Right ventricle myocardium superior (tissue), 1 donor: Measurements from ENCODE around the gene CRHR1. TPM values are rescaled to one million over a fixed set of nuclear protein-coding genes. Genes with fewer than 3 reads are reported as not detected.

Experiments used
- ATAC-seq: fragments of 200-7000 bp; cut with Tn5 transposase; one replicate; pipeline ENCODE4 v1.9.1; 2020; ENCODE audit warnings: mild to moderate bottlenecking; ENCODE audit not compliant: poor library complexity
- DNase-seq: peaks from one replicate; pipeline ENCODE4 v3.0.0-alpha.2; 2020
- intact Hi-C: fragments of 100-400 bp; cut with DNase I; formaldehyde crosslinking; loops from one replicate; pipeline ENCODE4 v1.11.2; 2022
- total RNA-seq: library from RNA; stranded (reverse); fragmentation: NEBNext Ultra II Directional; extraction: Animal tissue kit (Norgen Biotek cat#: 25700); gene quantifications from one replicate; pipeline ENCODE4 v1.2.1, GENCODE V29; 2021
- donor health status: DM: no; HTN: yes; CAD: no; lungs with severe emphysema.

CRHR1 gene
- total RNA-seq, 1 donor from 2014 or later = not detected

- ATAC-seq (no peak), DNase-seq (no peak)
- intact Hi-C loops = no loop called here
Measured at GRCh38 chr17:45813048-45813725, 29.1 kb downstream of the CRHR1 start.

GRCh38 chr17:45814622-45815606 lies 30.8 kb downstream of the CRHR1 start:
- peak; percentile 59 for DNase-seq
- peak; percentile 84 for ATAC-seq
- intact Hi-C loops = no loop called here

DNA sequence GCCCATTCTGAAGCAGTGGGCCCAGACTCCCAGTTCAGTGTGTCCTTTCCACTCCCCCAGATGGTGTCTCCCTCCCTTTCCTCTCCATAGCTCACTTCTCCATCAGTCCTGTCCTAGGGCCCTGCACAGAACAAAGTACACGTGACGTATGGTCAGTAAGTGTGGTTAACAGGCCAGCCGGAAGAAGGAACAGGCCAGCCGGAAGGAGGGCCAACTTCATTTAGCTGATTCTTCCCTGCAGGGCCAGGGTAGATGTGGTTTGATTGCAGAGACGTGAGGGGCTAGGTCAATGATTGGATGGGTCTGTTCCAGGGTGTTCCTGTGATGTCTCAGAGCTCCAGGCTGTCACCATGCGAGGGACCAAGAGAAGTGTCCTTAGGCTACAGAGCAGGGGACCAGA lies 31.6 kb downstream of the CRHR1 start:
- DNase-seq = no peak
- ATAC-seq = no peak
- intact Hi-C loops = no loop called here

GRCh38 chr17:45818041-45818440 lies 33.9 kb downstream of the CRHR1 start:
- DNase-seq (no peak), ATAC-seq (no peak)
- intact Hi-C loops = no loop called here

GRCh38 chr17:45818699-45819098 lies 34.6 kb downstream of the CRHR1 start:
- intact Hi-C loops = no loop called here
- ATAC-seq (no peak), DNase-seq (no peak)

DNA sequence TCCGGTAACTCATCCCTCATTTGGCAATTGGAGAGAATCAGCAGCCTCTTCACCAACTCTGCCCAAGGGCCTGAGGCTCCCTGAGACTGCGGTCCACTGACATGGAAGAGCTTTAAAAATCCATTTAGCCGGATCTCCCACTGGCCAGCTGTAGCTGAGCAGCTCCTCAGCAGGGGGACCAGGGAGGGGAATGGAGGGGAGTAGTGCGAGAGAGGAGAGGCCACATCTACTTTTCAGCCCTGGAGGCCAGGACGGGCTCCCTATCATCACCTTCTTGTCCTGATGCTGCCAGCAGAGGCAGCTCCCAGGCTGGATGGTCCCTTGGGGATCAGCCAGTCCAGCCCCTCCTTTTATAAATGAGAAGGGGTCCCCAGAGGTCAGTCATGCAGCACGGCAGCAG lies 35.5 kb downstream of the CRHR1 start:
- ATAC-seq = no peak
- intact Hi-C loops = no loop called here

GRCh38 chr17:45820052-45820780 lies 36.1 kb downstream of the CRHR1 start:
- ATAC-seq (no peak), DNase-seq (no peak)
- intact Hi-C loops = no loop called here

More for the DNA sequence above, 35.5 kb downstream of the CRHR1 start:
- DNase-seq = no peak

DNA sequence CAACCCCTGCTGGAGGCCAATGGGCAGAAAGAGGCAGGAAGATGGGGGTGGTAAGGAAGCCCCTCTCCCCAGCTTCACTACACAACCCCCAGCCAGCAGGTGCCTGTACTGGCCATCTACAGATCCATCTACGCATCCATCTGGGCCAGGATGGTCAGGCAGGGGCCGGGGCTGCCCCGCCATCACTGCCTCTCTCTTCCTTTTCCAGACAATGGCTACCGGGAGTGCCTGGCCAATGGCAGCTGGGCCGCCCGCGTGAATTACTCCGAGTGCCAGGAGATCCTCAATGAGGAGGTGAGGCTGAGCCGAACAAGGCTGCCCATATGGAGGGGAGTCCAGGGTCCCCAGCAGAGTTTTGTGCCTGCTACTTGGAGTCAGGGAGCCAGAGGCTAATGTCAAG lies 37.0 kb downstream of the CRHR1 start:
- intact Hi-C loops = no loop called here

GRCh38 chr17:45823598-45823997 lies 39.5 kb downstream of the CRHR1 start:
- no peak for ATAC-seq
- intact Hi-C loops = no loop called here
- no peak for DNase-seq

More for the DNA sequence above, 37.0 kb downstream of the CRHR1 start:
- ATAC-seq (no peak), DNase-seq (no peak)

- DNase-seq (no peak), ATAC-seq (no peak)
- intact Hi-C loops = no loop called here
Measured at GRCh38 chr17:45824475-45824874, 40.4 kb downstream of the CRHR1 start.

- intact Hi-C loops = no loop called here
- DNase-seq (no peak), ATAC-seq (no peak)
Measured at GRCh38 chr17:45824901-45825492, 40.9 kb downstream of the CRHR1 start.

GRCh38 chr17:45825792-45826191 lies 41.7 kb downstream of the CRHR1 start:
- intact Hi-C loops = no loop called here
- ATAC-seq (no peak), DNase-seq (no peak)

- intact Hi-C loops = no loop called here
- ATAC-seq (no peak), DNase-seq (no peak)
Measured at GRCh38 chr17:45826919-45827588, 42.9 kb downstream of the CRHR1 start.

DNA sequence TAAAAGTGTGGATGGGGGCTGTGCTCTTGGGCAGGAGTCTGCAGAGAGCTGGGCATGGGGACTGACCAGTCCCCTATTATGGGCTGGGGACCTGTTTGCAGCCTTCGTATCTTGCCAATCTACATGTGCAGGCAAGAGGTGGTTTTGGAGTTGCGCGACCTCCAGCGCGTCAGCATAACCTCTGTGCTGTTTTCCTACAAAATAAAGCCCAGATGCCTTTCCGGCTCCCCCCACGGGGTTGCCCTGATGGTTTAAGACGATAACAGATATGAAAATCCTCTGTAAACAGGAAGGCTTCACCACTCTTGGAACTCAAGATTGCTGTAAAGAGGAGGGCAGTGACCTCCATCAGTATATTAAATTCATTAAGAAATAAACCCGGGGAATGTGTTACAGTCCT lies 44.1 kb downstream of the CRHR1 start:
- no peak for DNase-seq
- ATAC-seq = no peak
- intact Hi-C loops = no loop called here

- no peak for ATAC-seq
- intact Hi-C loops = no loop called here
- no peak for DNase-seq
Measured at GRCh38 chr17:45828582-45829133, 44.5 kb downstream of the CRHR1 start.

- DNase-seq = no peak
- intact Hi-C loops = loop anchor here (2.0 kb wide), 1 partner anchor 193 kb away; no protein-coding TSS in a partner anchor
Measured at GRCh38 chr17:45833920-45834319, 49.8 kb downstream of the CRHR1 start.

DNA sequence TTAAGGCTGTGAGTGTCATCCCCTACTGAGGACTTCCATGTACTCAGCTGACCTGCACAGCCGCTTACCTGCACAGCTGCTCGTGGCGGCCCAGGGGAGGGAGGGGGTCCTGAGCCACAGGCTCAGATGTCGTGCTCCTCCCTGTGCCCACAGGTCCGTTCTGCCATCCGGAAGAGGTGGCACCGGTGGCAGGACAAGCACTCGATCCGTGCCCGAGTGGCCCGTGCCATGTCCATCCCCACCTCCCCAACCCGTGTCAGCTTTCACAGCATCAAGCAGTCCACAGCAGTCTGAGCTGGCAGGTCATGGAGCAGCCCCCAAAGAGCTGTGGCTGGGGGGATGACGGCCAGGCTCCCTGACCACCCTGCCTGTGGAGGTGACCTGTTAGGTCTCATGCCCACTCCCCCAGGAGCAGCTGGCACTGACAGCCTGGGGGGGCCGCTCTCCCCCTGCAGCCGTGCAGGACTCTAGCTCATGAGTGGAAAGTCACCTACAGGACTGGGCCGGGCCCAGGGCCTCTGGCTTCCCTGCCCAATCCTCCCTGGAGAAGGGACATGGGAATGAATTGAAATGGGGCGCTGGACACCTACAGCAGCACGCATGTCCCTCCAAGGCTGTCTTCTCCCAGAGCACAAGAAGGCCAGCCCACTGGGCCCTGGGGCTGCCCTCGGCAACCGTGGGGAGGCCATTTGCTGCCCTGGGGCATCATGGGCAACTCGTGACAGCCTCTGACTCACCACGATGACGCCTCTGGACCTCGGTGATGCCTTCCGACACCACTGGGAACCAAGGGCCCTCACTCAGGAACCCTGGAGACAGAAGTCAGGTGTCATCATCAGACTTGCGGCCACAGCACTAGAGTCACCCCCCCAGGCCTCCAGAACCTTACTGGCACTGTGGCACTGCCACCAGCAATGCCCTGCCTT lies 50.6 kb downstream of the CRHR1 start:
- no peak for DNase-seq
- intact Hi-C loops = no loop called here
- no peak for ATAC-seq

More at GRCh38 chr17:45833920-45834319, 49.8 kb downstream of the CRHR1 start:
- no peak for ATAC-seq
